ENCODE measurements around the gene NPPC.
"Not testable (repeated sequence)": the region's sequence is repeated elsewhere in the genome, so short reads cannot be mapped to it uniquely, and the experiment has no call there.

Gene NPPC

DNA sequence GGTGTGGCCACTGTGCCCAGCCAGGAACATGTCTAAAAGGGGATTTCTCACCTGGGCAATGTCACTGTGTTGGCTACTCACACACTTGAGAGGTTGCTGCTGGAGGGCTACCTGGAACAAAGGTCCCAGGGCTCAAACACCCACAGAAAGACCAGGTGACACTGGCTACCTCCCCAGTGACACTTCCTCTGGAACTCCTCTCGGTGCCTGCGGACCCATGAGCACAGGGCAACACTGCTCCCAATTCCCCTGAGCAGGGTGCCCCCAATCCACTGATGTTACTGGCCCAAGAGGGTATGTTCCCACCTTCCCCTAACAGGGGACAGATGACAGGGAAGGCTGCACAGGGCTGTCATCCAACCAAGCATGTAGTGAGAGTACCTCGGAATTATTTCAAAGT, 5.8 kb downstream of the NPPC start:
- DNase-seq (ENCODE audit: low read depth): no peak

- DNase-seq (ENCODE audit: low read depth): no peak
Observed at GRCh38 chr2:231919341-231920035, 6.7 kb downstream of the NPPC start.

GRCh38 chr2:231918501-231919330, 7.5 kb downstream of the NPPC start:
- no peak for DNase-seq (ENCODE audit: low read depth)

GRCh38 chr2:231917280-231918066, 8.7 kb downstream of the NPPC start:
- DNase-seq (ENCODE audit: low read depth): peak; percentile 49

- no peak for DNase-seq (ENCODE audit: low read depth)
Observed at GRCh38 chr2:231914077-231914690, 12.0 kb downstream of the NPPC start.

DNA sequence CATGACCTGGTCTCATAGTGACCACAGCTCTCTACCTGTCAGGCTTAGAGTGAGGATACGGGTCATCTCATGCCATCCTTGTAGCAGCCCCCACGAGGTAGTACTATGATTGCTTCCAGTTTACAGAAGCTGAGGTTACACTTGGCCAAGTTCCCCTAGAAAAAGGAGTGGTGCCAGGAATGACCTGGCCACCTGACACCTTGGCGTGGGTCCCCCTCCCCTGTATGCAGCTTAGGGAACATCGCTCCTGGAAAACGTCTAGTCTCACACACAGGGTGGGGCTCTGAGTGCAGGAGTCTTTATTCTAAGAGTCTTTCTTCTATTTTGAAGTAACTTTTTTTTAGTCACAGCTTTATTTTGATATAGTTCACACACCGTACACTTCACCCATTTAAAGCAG, 14.8 kb downstream of the NPPC start:
- DNase-seq (ENCODE audit: low read depth): no peak

DNA sequence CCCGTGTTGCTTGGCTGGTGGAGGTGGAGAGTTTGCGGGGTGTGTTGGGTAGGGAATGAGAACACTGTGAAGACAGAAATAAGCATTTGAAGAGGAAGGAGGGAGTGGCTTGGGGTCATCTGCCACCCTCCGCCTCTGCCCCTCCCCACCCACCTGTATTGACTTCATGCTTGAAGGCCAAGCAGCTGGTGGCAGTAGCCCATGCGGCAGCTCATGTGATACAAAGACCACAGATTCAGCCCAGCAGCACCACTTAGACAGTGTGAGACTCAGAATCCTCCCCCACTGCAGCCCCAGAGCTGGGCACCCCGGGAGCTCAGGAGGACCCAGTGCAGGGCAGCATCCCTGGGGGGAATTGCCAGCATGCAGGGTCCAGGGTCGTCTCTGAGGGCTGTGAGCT, 15.4 kb downstream of the NPPC start:
- no peak for DNase-seq (ENCODE audit: low read depth)

DNA sequence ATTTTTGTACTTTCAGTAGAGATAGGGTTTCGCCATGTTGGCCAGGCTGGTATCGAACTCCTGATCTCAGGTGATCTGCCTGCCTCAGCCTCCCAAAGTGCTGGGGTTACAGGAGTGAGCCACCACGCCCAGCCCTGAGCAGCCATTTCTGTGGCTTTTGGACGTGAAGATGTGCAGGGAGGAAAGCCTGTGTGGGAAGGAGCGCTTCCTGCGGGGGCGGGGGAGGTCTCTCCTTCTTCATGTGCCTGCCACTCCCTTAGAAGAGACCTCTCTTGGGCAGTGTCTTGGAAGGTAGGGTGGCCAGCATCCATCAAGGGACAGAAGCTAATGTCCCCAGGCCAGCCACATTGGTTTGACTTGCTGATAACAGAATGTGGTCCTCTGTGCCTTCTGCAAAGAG, 16.0 kb downstream of the NPPC start:
- DNase-seq (ENCODE audit: low read depth): not testable (repeated sequence)

- DNase-seq (ENCODE audit: low read depth): peak; percentile 93
Observed at GRCh38 chr2:231909631-231910030, 16.6 kb downstream of the NPPC start.

DNA sequence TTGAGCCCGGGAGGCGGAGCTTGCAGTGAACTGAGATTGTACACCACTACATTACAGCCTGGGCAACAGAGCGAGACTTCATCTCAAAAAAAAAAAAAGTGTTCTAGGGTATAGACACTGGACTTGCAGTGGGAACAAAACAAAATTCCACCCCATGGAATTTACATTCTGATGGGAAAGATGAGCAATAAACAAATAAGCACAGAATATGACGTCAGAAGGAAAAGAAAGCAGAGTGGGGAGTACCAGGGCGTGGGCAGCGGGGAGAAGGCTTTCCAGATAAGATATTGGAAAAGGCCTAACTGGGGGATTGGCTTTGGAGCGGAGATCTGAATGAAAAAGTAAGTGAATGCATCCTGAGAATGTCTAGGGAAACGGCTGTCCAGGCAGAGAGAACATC, 17.6 kb downstream of the NPPC start:
- DNase-seq (ENCODE audit: low read depth): no peak

GRCh38 chr2:231907765-231908164, 18.4 kb downstream of the NPPC start:
- DNase-seq (ENCODE audit: low read depth): no peak

GRCh38 chr2:231905026-231905425, 21.2 kb downstream of the NPPC start:
- DNase-seq (ENCODE audit: low read depth): no peak

GRCh38 chr2:231904161-231904611, 22.0 kb downstream of the NPPC start:
- DNase-seq (ENCODE audit: low read depth): no peak

DNA sequence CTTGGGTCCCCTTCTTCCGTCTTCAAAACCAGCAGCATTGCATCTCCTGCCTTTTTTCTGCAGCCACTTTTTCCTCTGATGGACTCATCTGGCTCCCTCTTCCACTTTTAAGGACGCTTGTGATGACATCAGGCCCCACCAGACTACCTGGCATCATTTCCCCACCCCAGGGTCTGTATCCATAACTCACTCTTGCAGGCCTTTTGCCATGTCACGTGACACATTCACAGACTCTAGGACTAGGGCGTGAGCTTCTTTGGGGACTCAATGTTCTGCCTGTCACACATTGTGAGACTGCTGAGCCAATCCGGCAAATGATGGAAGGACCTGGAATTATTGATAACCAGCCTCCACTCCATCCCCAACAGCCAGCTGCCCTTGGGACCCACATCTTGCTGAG, 23.6 kb downstream of the NPPC start:
- no peak for DNase-seq (ENCODE audit: low read depth)

DNA sequence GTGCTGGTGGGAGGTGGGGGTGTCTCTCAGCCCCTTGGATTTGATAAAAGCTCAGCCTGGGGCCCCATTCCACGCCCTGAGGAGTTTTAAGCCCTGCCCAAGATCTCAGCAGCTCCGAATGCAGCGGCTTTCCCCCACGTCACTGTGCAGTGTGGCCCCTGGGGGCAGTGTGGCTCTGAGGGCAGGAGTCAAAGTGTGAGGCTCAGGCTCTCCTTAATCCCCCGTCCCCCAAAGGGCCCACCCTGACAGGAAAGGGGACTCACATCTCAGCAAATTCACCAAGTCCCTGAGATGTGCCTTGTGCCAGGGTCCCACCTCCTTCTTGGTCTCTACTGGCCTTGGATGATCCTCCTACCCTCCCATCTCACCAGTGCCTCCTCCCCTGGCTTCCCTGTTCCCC, 25.2 kb downstream of the NPPC start:
- DNase-seq (ENCODE audit: low read depth): no peak

DNA sequence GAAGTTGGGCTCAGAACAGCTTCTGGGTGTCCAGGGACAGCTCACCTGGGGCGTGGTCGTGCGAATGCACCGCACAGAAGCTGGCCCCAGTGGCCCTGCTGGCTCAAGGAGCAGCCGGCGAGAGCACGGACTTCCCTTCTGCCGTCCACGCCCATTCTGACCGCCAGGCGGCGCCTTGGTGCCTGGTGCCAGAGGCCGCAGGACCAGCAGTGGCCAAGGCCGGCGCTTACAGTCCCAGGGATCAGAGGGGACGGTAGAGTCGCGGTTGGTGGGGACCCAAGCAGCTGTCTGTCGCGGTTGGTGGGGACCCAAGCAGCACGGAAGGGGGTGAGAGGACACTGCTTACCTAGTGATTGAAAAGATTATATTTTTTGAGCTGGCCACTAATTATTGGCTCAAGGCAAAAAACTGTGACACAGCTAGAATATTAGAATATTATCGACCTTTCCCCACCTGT, 25.7 kb downstream of the NPPC start:
- peak; percentile 69 for DNase-seq (ENCODE audit: low read depth)

- DNase-seq (ENCODE audit: low read depth): no peak
Observed at GRCh38 chr2:231894566-231895380, 31.4 kb downstream of the NPPC start.

- no peak for DNase-seq (ENCODE audit: low read depth)
Observed at GRCh38 chr2:231891514-231891905, 34.7 kb downstream of the NPPC start.

DNA sequence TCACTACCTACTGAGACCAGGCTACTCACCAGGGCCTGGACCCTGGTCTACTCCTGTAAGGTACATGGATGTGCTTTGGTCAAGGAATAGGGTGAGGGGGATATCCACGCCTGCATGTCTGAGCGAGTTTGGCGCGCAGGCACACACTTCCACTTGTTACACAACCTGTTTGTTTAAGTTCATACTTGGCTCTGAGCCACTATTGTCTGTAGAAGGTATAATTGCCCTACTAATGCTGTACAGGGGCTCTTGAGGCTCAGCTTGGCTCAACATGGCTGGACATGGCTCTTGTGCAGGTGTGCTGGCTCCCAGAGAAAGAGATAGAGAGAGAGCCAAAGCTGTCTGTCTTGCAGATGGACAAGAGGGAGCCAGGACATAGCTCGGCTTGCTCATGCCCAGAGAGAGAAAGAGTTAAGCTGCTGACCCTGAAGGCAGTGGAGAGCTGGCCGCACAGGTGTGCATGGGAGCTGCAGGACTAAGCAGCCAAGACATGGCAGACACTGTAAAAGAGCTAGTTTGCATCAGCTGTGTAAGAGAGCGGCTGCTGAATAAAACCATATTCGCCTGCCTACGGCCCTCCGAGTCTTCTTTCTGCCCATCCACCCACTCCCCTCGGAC, 35.2 kb downstream of the NPPC start:
- DNase-seq (ENCODE audit: low read depth): no peak

DNA sequence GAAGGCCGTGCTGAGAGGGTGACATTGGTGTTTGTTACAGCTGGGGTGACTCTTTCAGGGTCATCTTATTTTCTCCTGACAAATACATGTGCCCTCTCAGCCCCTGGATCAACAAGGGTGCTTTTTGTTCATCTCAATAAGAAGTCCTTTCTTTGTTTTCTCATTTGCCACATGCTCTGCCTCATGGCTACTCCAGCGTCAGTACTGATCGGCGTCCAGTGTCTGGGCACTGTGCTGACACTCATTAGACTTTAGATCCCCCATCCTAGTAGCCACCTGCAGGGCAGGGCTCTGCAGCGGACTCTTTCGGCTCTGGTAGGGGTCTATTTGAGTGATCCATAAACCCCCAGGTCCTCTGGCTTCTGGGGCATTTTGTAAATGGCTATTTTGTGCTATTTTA, 38.4 kb downstream of the NPPC start:
- no peak for DNase-seq (ENCODE audit: low read depth)

All from CMK (cell line).